A204.1 (cell line): ENCODE measurements around the gene F13A1.

Experiments used
- FAIRE-seq: peaks from 2 replicates; lab custom pipeline; 2012; peaks lifted over from hg19 to GRCh38; lab: Jason Lieb, UNC

Gene F13A1

GRCh38 chr6:6319952-6320811, at the start of gene F13A1:
Gene F13A1, minus strand, starts transcription at chr6:6320662. Its CDS starts 1,998 bp downstream, at chr6:6318664.
- FAIRE-seq: no peak

GRCh38 chr6:6368684-6369052, 48.2 kb upstream of the F13A1 start:
- FAIRE-seq: no peak

- no peak for FAIRE-seq
Observed at GRCh38 chr6:6368040-6368683, 47.7 kb upstream of the F13A1 start.

- FAIRE-seq: no peak
Observed at GRCh38 chr6:6366803-6367202, 46.3 kb upstream of the F13A1 start.

GRCh38 chr6:6365242-6365641, 44.8 kb upstream of the F13A1 start:
- FAIRE-seq: no peak

GRCh38 chr6:6362056-6362840, 41.8 kb upstream of the F13A1 start:
- FAIRE-seq: no peak

GRCh38 chr6:6357530-6357929, 37.1 kb upstream of the F13A1 start:
- no peak for FAIRE-seq

- no peak for FAIRE-seq
Observed at GRCh38 chr6:6357032-6357431, 36.6 kb upstream of the F13A1 start.

- no peak for FAIRE-seq
Observed at GRCh38 chr6:6352772-6353171, 32.3 kb upstream of the F13A1 start.

GRCh38 chr6:6351511-6352025, 31.1 kb upstream of the F13A1 start:
- FAIRE-seq: no peak

- no peak for FAIRE-seq
Observed at GRCh38 chr6:6350696-6351095, 30.2 kb upstream of the F13A1 start.

- FAIRE-seq: no peak
Observed at GRCh38 chr6:6348256-6348655, 27.8 kb upstream of the F13A1 start.

- FAIRE-seq: no peak
Observed at GRCh38 chr6:6346427-6347023, 26.1 kb upstream of the F13A1 start.

- no peak for FAIRE-seq
Observed at GRCh38 chr6:6333501-6333900, 13.0 kb upstream of the F13A1 start.

- FAIRE-seq: no peak
Observed at GRCh38 chr6:6332811-6333244, 12.4 kb upstream of the F13A1 start.

- FAIRE-seq: no peak
Observed at GRCh38 chr6:6331946-6332601, 11.6 kb upstream of the F13A1 start.

GRCh38 chr6:6331393-6331792, 10.9 kb upstream of the F13A1 start:
- FAIRE-seq: no peak

GRCh38 chr6:6330407-6330806, 9.9 kb upstream of the F13A1 start:
- FAIRE-seq: no peak

GRCh38 chr6:6328451-6328850, 8.0 kb upstream of the F13A1 start:
- FAIRE-seq: no peak

- FAIRE-seq: no peak
Observed at GRCh38 chr6:6323352-6323751, 2.9 kb upstream of the F13A1 start.

GRCh38 chr6:6320901-6321300, 439 bp upstream of the F13A1 start:
- FAIRE-seq: no peak
